ENCODE results near the gene TUBGCP2. TPM values are rescaled to one million over a fixed set of nuclear protein-coding genes. Genes with fewer than 3 reads are reported as not detected.

The TUBGCP2 gene
- total and polyA plus RNA-seq, 9 of the 15 experiments (the other 6 are each of a cell fraction or from before 2014, with no cell fraction given) = 4.3 to 56.6 (median 28.4) TPM

DNA sequence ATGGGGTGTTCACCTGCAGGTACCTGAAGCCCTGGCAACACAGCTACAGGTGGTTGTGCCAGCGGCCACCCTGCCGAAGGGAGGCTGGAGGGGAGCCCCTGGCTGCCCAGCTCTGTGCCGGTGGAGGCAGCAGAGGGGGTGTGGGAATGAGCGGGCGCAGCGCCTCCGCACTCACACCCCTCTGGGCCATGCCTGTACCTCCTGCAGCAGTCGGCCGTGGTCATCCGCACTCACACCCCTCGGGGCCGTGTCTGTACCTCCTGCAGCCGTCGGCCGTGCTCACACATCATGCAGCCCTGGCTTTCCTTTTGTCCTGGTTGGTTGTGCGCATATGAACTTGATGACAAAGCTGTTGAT is 1.7 kb upstream of the TUBGCP2 start:
- DNase-seq (ENCODE audit: extremely low read depth in 1 of 4, low spot score in 3 of 4) (no peak), ATAC-seq (no peak), FAIRE-seq (no peak)
- no peaks in the 10 kb centered on the region for H3K27me3 ChIP-seq (ENCODE audit: control insufficient read depth in 2 of 2, insufficient read depth in 2 of 2, low read length in 2 of 2)
- H3K4me1 ChIP-seq (replicated peaks in 1 of 2; ENCODE audit: control insufficient read depth in 2 of 2, insufficient read depth in 2 of 2, low read length in 2 of 2) = peaks cover 20 to 48% of the 10 kb centered on the region in 2 experiments
- H3K4me3 ChIP-seq = no peak overlapping the region
- peaks cover 39% of the 10 kb centered on the region for H3K79me2 ChIP-seq (ENCODE audit: control insufficient read depth, insufficient read depth, low read length)
- ChIA-PET CTCF (ENCODE audit: low intra/inter-chr PET ratio) (no interaction called here), POLR2A (no interaction called here)
- no peaks in the 10 kb centered on the region for H4K20me1 ChIP-seq (replicated peaks; ENCODE audit: control insufficient read depth, insufficient read depth, low read length)
- no peak overlapping the region for H3K27ac ChIP-seq (ENCODE audit: extremely low read depth, low read depth, low read length)
- H3K4me2 ChIP-seq (ENCODE audit: insufficient read depth, low read length) = no peak overlapping the region
- TF ChIP-seq HCFC1 (IDR thresholded peaks at IDR 0.05; ENCODE audit: low read depth, low read length) (no peak), RBFOX2 (IDR thresholded peaks at IDR 0.05; ENCODE audit: low read depth, low read length) (peak; percentile 47; the same call in 1 of the 2 replicates)
- no peaks in the 10 kb centered on the region for H3K9me1 ChIP-seq (ENCODE audit: control insufficient read depth, insufficient read depth, low read length)
- no TSS peak for BruUV-seq (replicated peaks)
- in situ Hi-C loops (cut with MboI) = no loop called here
- peaks cover 37% of the 10 kb centered on the region; the same call in 2 of the 3 replicates for H3K36me3 ChIP-seq (ENCODE audit: control insufficient read depth, insufficient read depth, low read length)
- H3K9ac ChIP-seq (ENCODE audit: insufficient read depth in 1 of 2, low read depth in 2 of 2, low read length in 2 of 2) = peak overlapping the region in 1 of 2 experiments; percentile 26; a peak in 1 of 4 replicates
- no peak overlapping the region for H2AFZ ChIP-seq (ENCODE audit: low read depth, low read length)
- intact Hi-C loops (cut with micrococcal nuclease) = no loop called here
- no peaks in the 10 kb centered on the region for H3K9me3 ChIP-seq (replicated peaks; ENCODE audit: control insufficient read depth, insufficient read depth, low read depth, low read length)
- 98% methylated on average over 16 of the region's 16 CpGs for WGBS (ENCODE audit: insufficient coverage, low coverage, missing lambda C conversion rate)

DNA sequence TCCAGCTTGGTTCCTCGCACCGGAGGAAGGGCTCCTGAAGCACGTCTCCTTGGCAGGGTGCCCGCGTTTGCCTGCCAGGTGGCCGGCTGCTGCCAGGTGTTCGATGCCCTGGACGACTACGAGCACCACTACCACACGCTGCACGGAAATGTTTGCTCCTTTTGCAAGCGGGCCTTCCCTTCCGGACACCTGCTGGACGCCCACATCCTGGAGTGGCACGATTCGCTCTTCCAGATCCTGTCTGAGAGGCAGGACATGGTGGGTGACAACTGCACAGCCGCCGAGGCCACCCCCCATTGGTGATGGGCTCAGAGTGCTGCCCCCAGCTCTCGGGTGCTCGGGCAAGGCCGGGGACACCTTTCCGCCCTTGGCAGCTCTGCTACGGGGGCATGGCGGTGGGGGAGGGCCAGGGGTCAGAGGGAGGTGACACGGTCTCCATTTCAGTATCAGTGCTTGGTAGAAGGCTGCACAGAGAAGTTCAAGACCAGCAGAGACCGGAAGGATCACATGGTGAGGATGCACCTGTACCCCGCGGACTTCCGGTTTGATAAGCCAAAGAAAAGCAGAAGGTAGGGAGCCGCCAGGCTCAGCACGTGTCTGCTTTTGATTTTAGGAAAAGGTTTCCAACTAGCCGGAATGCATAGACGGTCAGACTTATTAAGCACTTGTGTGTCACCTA is 1.2 kb upstream of the TUBGCP2 start:
- DNase-seq (ENCODE audit: extremely low read depth in 1 of 4, low spot score in 3 of 4) = no peak
- ChIA-PET CTCF (ENCODE audit: low intra/inter-chr PET ratio) (no interaction called here), POLR2A (no interaction called here)
- 87% methylated on average over 23 of the region's 33 CpGs for WGBS (ENCODE audit: insufficient coverage, low coverage, missing lambda C conversion rate)
- no peaks in the 10 kb centered on the region for H3K9me1 ChIP-seq (ENCODE audit: control insufficient read depth, insufficient read depth, low read length)
- no peak overlapping the region for H3K27ac ChIP-seq (ENCODE audit: extremely low read depth, low read depth, low read length)
- H3K9me3 ChIP-seq (replicated peaks; ENCODE audit: control insufficient read depth, insufficient read depth, low read depth, low read length) = no peaks in the 10 kb centered on the region
- H3K27me3 ChIP-seq (ENCODE audit: control insufficient read depth in 2 of 2, insufficient read depth in 2 of 2, low read length in 2 of 2) = no peaks in the 10 kb centered on the region
- H3K79me2 ChIP-seq (ENCODE audit: control insufficient read depth, insufficient read depth, low read length) = peaks cover 42% of the 10 kb centered on the region
- BruUV-seq (replicated peaks) = no TSS peak
- TF ChIP-seq CBFA2T2 (conservative IDR thresholded peaks at IDR 0.05) (no peak), RBFOX2 (IDR thresholded peaks at IDR 0.05; ENCODE audit: low read depth, low read length) (peak; percentile 41; the same call in 1 of the 2 replicates)
- intact Hi-C loops (cut with micrococcal nuclease) = no loop called here
- peaks cover 37% of the 10 kb centered on the region; the same call in 2 of the 3 replicates for H3K36me3 ChIP-seq (ENCODE audit: control insufficient read depth, insufficient read depth, low read length)
- H2AFZ ChIP-seq (ENCODE audit: low read depth, low read length) = no peak overlapping the region
- H3K4me1 ChIP-seq (replicated peaks in 1 of 2; ENCODE audit: control insufficient read depth in 2 of 2, insufficient read depth in 2 of 2, low read length in 2 of 2) = peaks cover 21 to 45% of the 10 kb centered on the region in 2 experiments
- in situ Hi-C loops (cut with MboI) = loop anchor here (5.0 kb wide), 2 partner anchors 63 to 168 kb away; no protein-coding TSS in a partner anchor
- FAIRE-seq = no peak
- no peak overlapping the region; the same call in 1 of the 2 replicates for H3K4me2 ChIP-seq (ENCODE audit: insufficient read depth, low read length)
- no peak for ATAC-seq
- H3K4me3 ChIP-seq = no peak overlapping the region
- peak overlapping the region in 1 of 2 experiments; percentile 31; a peak in 1 of 4 replicates for H3K9ac ChIP-seq (ENCODE audit: insufficient read depth in 1 of 2, low read depth in 2 of 2, low read length in 2 of 2)
- no peaks in the 10 kb centered on the region for H4K20me1 ChIP-seq (replicated peaks; ENCODE audit: control insufficient read depth, insufficient read depth, low read length)
